GM21717 (cell line): ENCODE data around the gene GRM2.
"Not testable (repeated sequence)": the region's sequence is repeated elsewhere in the genome, so short reads cannot be mapped to it uniquely, and the experiment has no call there.

ENCODE experiments used
- ATAC-seq: cut with Tn5 transposase; IDR thresholded peaks from one replicate; pipeline ENCODE4 v1.9.1; 2021; ENCODE audit warnings: mild to moderate bottlenecking, moderate library complexity; ENCODE audit not compliant: unreplicated experiment

Gene GRM2

GRCh38 chr3:51720292-51721061 is 13.6 kb downstream of the GRM2 start:
- no peak for ATAC-seq

GRCh38 chr3:51721062-51721745 is 14.3 kb downstream of the GRM2 start:
- no peak for ATAC-seq

GRCh38 chr3:51722362-51722761 is 15.5 kb downstream of the GRM2 start:
- ATAC-seq = no peak

- no peak for ATAC-seq
Measured at GRCh38 chr3:51727500-51727899, 20.6 kb downstream of the GRM2 start.

GRCh38 chr3:51729042-51729633 is 22.3 kb downstream of the GRM2 start:
- no peak for ATAC-seq

- no peak for ATAC-seq
Measured at GRCh38 chr3:51733859-51734571, 27.1 kb downstream of the GRM2 start.

- ATAC-seq = no peak
Measured at GRCh38 chr3:51734572-51734907, 27.7 kb downstream of the GRM2 start.

- ATAC-seq = no peak
Measured at GRCh38 chr3:51735039-51735438, 28.2 kb downstream of the GRM2 start.

- no peak for ATAC-seq
Measured at GRCh38 chr3:51735950-51736349, 29.1 kb downstream of the GRM2 start.

- no peak for ATAC-seq
Measured at GRCh38 chr3:51739110-51739509, 32.2 kb downstream of the GRM2 start.

GRCh38 chr3:51742320-51742719 is 35.5 kb downstream of the GRM2 start:
- ATAC-seq = not testable (repeated sequence)

- not testable (repeated sequence) for ATAC-seq
Measured at GRCh38 chr3:51742978-51743377, 36.1 kb downstream of the GRM2 start.

GRCh38 chr3:51747840-51748239 is 41.0 kb downstream of the GRM2 start:
- no peak for ATAC-seq

- no peak for ATAC-seq
Measured at GRCh38 chr3:51748327-51748726, 41.5 kb downstream of the GRM2 start.

- ATAC-seq = no peak
Measured at GRCh38 chr3:51750878-51751277, 44.0 kb downstream of the GRM2 start.

- ATAC-seq = no peak
Measured at GRCh38 chr3:51751287-51751686, 44.4 kb downstream of the GRM2 start.

- not testable (repeated sequence) for ATAC-seq
Measured at GRCh38 chr3:51753763-51754750, 47.2 kb downstream of the GRM2 start.

- no peak for ATAC-seq
Measured at GRCh38 chr3:51759203-51759602, 52.3 kb downstream of the GRM2 start.
